Vagina (tissue), 2 donors: ENCODE results near the gene NARS2. TPM values are rescaled to one million over a fixed set of nuclear protein-coding genes. Genes with fewer than 3 reads are reported as not detected.

Experiments used
- DNase-seq, 2 donors: peaks; one replicate each; pipeline ENCODE4 v3.0.0-alpha.2; 2017; ENCODE audit errors: extremely low spot score in 2 of 2
- H3K27ac ChIP-seq: fragments of 200-600 bp; sonication (generic); one replicate; pipeline ENCODE4 v1.5.1; 2019
- H3K27me3 ChIP-seq: fragments of 200-600 bp; sonication (generic); one replicate; pipeline ENCODE4 v1.5.1; 2019
- H3K36me3 ChIP-seq, 2 donors: fragments of 200-600 bp; sonication (generic); one replicate each; pipeline ENCODE4 v1.5.1; 2017 to 2019
- H3K4me1 ChIP-seq: fragments of 200-600 bp; sonication (generic); one replicate; pipeline ENCODE4 v1.5.1; 2019
- H3K4me3 ChIP-seq, 2 donors: fragments of 200-600 bp; sonication (generic); 1 replicate in 1 of 2; 2 replicates in 1 of 2; pipeline ENCODE4 v1.5.1; 2016 to 2019
- H3K9me3 ChIP-seq: fragments of 200-600 bp; sonication (generic); one replicate; pipeline ENCODE4 v1.5.1; 2019
- CTCF ChIP-seq, 3 experiments: fragments of 450-650 bp in 2 of 3; fragments of 200-600 bp in 1 of 3; sonication (generic) in 1 of 3; IDR thresholded peaks; one replicate each; pipeline ENCODE4 v1.5.1; 2017 to 2019; ENCODE audit warnings: antibody characterized with exemption in 3 of 3, mild to moderate bottlenecking in 2 of 3, moderate library complexity in 2 of 3
- POLR2A ChIP-seq, 2 donors: fragments of 450-650 bp; IDR thresholded peaks; one replicate each; pipeline ENCODE4 v1.6.1; 2017; ENCODE audit warnings: antibody characterized with exemption in 2 of 2, mild to moderate bottlenecking in 2 of 2, moderate library complexity in 2 of 2
- POLR2AphosphoS5 ChIP-seq, 2 donors: sonication (generic); formaldehyde crosslinking; IDR thresholded peaks; one replicate each; pipeline ENCODE4 v1.9.0; 2017; ENCODE audit warnings: antibody characterized with exemption in 2 of 2, mild to moderate bottlenecking in 2 of 2, low read depth in 1 of 2; ENCODE audit not compliant: insufficient read depth in 1 of 2
- intact Hi-C: fragments of 100-400 bp; cut with DNase I; formaldehyde crosslinking; loops from one replicate; pipeline ENCODE4 v1.15.1; 2023
- total RNA-seq: library from RNA; depleted of rRNA; stranded (reverse); fragments of >200 nt; gene quantifications from one replicate; pipeline ENCODE4 v1.2.3, GENCODE V29; 2016

The NARS2 gene
- total RNA-seq, 1 donor from 2014 or later: 13.5 TPM

- no peak overlapping the region for H3K27ac ChIP-seq
- intact Hi-C loops: no loop called here
- H3K4me1 ChIP-seq: no peaks in the 10 kb centered on the region
- no peak for DNase-seq
- no peak overlapping the region for H3K4me3 ChIP-seq
- no peaks in the 10 kb centered on the region for H3K27me3 ChIP-seq
- H3K9me3 ChIP-seq: no peaks in the 10 kb centered on the region
- no peaks in the 10 kb centered on the region for H3K36me3 ChIP-seq
- no peak for TF ChIP-seq CTCF (IDR thresholded peaks at IDR 0.05)
- no peak for TF ChIP-seq POLR2A (IDR thresholded peaks at IDR 0.05)
- TF ChIP-seq POLR2AphosphoS5 (IDR thresholded peaks at IDR 0.05; ENCODE audit: insufficient read depth in 1 of 2, low read depth in 1 of 2): no peak
These were observed 23.6 kb downstream of the NARS2 start for GRCh38 chr11:78551066-78551465.

GRCh38 chr11:78549624-78550409 lies 24.8 kb downstream of the NARS2 start:
- Histone ChIP-seq H3K27ac (no peak overlapping the region), H3K36me3 (no peaks in the 10 kb centered on the region)
- intact Hi-C loops: no loop called here

GRCh38 chr11:78548911-78549590 lies 25.6 kb downstream of the NARS2 start:
- H3K4me1 ChIP-seq: no peaks in the 10 kb centered on the region
- intact Hi-C loops: no loop called here
- no peak overlapping the region for H3K27ac ChIP-seq
- H3K27me3 ChIP-seq: no peaks in the 10 kb centered on the region
- no peak overlapping the region for H3K4me3 ChIP-seq
- no peaks in the 10 kb centered on the region for H3K36me3 ChIP-seq
- no peak for TF ChIP-seq POLR2A (IDR thresholded peaks at IDR 0.05)
- TF ChIP-seq CTCF (IDR thresholded peaks at IDR 0.05): no peak
- TF ChIP-seq POLR2AphosphoS5 (IDR thresholded peaks at IDR 0.05; ENCODE audit: insufficient read depth in 1 of 2, low read depth in 1 of 2): no peak
- no peaks in the 10 kb centered on the region for H3K9me3 ChIP-seq
- DNase-seq: no peak

More at GRCh38 chr11:78549624-78550409, 24.8 kb downstream of the NARS2 start:
- H3K4me1 ChIP-seq: no peaks in the 10 kb centered on the region
- no peaks in the 10 kb centered on the region for H3K27me3 ChIP-seq
- no peaks in the 10 kb centered on the region for H3K9me3 ChIP-seq
- DNase-seq: no peak
- TF ChIP-seq POLR2A (IDR thresholded peaks at IDR 0.05): no peak
- no peak for TF ChIP-seq CTCF (IDR thresholded peaks at IDR 0.05)
- TF ChIP-seq POLR2AphosphoS5 (IDR thresholded peaks at IDR 0.05; ENCODE audit: insufficient read depth in 1 of 2, low read depth in 1 of 2): no peak
- H3K4me3 ChIP-seq: no peak overlapping the region

- Histone ChIP-seq H3K36me3 (no peaks in the 10 kb centered on the region), H3K4me3 (no peak overlapping the region), H3K4me1 (no peaks in the 10 kb centered on the region), H3K9me3 (no peaks in the 10 kb centered on the region), H3K27me3 (no peaks in the 10 kb centered on the region), H3K27ac (no peak overlapping the region)
- intact Hi-C loops: no loop called here
- no peak for TF ChIP-seq POLR2A (IDR thresholded peaks at IDR 0.05)
- TF ChIP-seq CTCF (IDR thresholded peaks at IDR 0.05): no peak
- no peak for TF ChIP-seq POLR2AphosphoS5 (IDR thresholded peaks at IDR 0.05; ENCODE audit: insufficient read depth in 1 of 2, low read depth in 1 of 2)
- no peak for DNase-seq
These were observed 26.5 kb downstream of the NARS2 start for GRCh38 chr11:78547931-78548705.
